HG03457 (cell line): ENCODE measurements around the gene COL26A1.
"Not testable (repeated sequence)": the region's sequence is repeated elsewhere in the genome, so short reads cannot be mapped to it uniquely, and the experiment has no call there.

Experiments used
- ATAC-seq: cut with Tn5 transposase; IDR thresholded peaks from one replicate; pipeline ENCODE4 v1.9.1; 2021; ENCODE audit warnings: moderate number of reproducible peaks; ENCODE audit not compliant: unreplicated experiment

Gene COL26A1

GRCh38 chr7:101362334-101363195, at the start of gene COL26A1:
Gene COL26A1, plus strand, starts transcription at chr7:101362875. Its CDS starts 158 bp downstream, at chr7:101363033.
- ATAC-seq, result no peak

GRCh38 chr7:101315336-101315735, 47.3 kb upstream of the COL26A1 start:
- no peak for ATAC-seq

GRCh38 chr7:101319401-101319800, 43.3 kb upstream of the COL26A1 start:
- ATAC-seq, result no peak

GRCh38 chr7:101321491-101322401, 40.9 kb upstream of the COL26A1 start, which contains the start of gene IFT22:
Gene IFT22, minus strand, starts transcription at chr7:101321812. Its CDS starts 103 bp downstream, at chr7:101321709.
- no peak for ATAC-seq

GRCh38 chr7:101328159-101328558, 34.5 kb upstream of the COL26A1 start:
- no peak for ATAC-seq

- ATAC-seq, result no peak
Measured at GRCh38 chr7:101330011-101330484, 32.6 kb upstream of the COL26A1 start.

- ATAC-seq, result no peak
Measured at GRCh38 chr7:101332026-101332425, 30.6 kb upstream of the COL26A1 start.

GRCh38 chr7:101333912-101334311, 28.8 kb upstream of the COL26A1 start:
- no peak for ATAC-seq

- ATAC-seq, result no peak
Measured at GRCh38 chr7:101340379-101340778, 22.3 kb upstream of the COL26A1 start.

- ATAC-seq, result no peak
Measured at GRCh38 chr7:101342892-101343291, 19.8 kb upstream of the COL26A1 start.

GRCh38 chr7:101347477-101347876, 15.2 kb upstream of the COL26A1 start:
- ATAC-seq, result no peak

- ATAC-seq, result not testable (repeated sequence)
Measured at GRCh38 chr7:101348456-101349067, 14.1 kb upstream of the COL26A1 start.

- ATAC-seq, result not testable (repeated sequence)
Measured at GRCh38 chr7:101349300-101349699, 13.4 kb upstream of the COL26A1 start.

- ATAC-seq, result no peak
Measured at GRCh38 chr7:101352920-101353308, 9.8 kb upstream of the COL26A1 start.

- no peak for ATAC-seq
Measured at GRCh38 chr7:101357433-101357832, 5.2 kb upstream of the COL26A1 start.

GRCh38 chr7:101363196-101363733, 590 bp downstream of the COL26A1 start:
- ATAC-seq, result no peak

- ATAC-seq, result no peak
Measured at GRCh38 chr7:101363734-101364374, 1.2 kb downstream of the COL26A1 start.

GRCh38 chr7:101365956-101366355, 3.3 kb downstream of the COL26A1 start:
- ATAC-seq, result no peak

GRCh38 chr7:101367676-101368075, 5.0 kb downstream of the COL26A1 start:
- no peak for ATAC-seq
